HG02678 (cell line): Measurements from ENCODE around the gene DAPK2.

Source experiments
- ATAC-seq: cut with Tn5 transposase; IDR thresholded peaks from one replicate; pipeline ENCODE4 v1.9.1; 2021; ENCODE audit warnings: mild to moderate bottlenecking, moderate library complexity; ENCODE audit not compliant: unreplicated experiment

DAPK2 gene

DNA sequence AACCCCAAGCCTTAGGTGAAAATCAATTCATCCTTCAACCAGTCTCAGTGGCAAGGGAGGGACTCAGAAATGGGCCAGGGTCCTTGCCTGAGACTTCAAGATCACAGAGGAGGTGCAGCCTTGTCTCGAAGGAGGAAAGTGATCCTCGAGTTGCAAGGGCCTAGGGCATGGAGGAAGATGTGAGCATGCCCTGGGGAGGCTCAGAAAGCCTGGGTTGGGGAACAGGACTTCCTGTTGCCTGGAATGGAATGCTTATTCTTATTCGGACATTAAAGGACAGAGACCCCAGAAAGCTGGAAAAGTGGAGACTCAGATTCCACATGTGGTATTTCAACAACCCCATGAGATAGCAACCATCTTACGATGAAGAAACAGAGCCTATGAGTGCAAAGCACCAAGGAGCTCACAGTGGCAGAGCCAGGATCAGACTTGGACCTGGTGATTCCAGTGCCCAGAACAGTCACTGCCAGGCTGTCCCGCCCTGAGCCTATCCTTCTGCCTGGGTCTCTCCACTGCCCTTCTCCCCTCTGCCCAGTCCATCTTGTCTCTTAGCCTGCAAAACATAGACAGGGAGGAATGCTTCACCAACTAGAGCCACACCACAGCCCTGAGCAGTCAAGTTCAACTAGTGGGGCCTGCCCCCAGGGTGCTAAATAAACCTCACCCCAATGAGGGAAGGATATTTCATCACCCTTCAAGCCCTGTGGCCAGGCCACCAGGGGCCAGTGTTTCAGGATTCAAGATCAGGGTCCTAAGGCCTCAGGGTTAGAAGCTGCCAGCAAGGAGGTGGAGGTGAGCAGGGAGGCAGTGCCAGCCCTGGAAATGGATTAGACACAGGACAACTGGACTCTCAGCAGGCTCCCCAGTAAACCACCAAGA, 21.9 kb downstream of the DAPK2 start:
- no peak for ATAC-seq

DNA sequence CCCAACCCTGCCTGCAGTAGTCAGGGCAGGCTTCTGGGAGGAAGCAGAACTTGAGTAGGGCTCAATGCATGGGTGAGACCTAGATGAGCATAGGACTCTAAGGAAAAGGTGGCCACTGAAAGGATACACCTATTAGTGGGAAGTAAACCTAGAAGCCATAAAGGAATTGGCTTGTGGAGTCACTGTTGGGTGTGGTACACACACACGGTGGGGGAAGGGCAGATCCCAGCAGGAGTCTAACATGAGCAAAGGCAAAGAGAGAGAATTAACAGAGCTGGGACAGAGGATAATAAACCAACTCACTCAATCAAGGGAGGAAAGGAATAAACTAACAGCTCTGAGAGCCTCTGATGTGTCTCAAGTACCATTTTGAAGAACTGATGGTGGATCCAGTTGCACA, 23.1 kb downstream of the DAPK2 start:
- no peak for ATAC-seq

DNA sequence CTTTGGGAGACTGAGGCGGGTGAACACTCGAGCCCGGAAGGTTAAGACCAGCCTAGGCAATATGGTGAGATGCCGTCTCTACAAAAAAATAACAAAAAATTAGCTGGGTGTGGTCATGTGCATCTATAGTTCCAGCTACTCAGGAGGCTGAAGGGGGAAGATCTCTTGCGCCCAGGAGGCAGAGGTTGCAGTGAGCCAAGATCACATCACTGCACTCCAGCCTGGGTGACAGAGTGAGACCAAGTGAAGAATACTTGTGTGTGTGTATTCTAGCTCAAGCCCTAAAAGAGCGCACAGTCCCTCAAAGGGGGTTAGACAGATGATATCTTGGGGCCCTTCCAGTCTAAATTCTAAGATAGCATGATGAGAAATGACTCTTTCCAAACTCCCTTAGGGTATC, 23.7 kb downstream of the DAPK2 start:
- no peak for ATAC-seq

DNA sequence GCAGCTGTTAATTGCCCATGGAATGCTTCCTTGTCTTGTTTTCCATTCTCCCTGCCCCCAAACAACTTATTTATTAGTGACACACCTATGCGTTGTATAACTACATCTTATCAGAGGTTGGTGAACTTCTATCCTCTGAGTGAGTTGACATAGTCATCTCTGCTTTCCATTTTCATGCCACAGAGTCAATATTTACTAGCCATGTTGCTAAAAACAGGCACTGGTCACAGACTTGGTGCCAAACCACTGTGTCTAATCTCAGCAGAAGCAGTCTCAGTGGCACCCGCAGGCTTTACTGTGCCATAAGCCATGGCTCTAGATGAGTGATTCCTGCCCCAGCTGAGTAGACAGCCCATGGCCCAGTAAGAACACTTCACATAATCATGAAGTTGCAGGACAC, 26.5 kb downstream of the DAPK2 start:
- no peak for ATAC-seq

DNA sequence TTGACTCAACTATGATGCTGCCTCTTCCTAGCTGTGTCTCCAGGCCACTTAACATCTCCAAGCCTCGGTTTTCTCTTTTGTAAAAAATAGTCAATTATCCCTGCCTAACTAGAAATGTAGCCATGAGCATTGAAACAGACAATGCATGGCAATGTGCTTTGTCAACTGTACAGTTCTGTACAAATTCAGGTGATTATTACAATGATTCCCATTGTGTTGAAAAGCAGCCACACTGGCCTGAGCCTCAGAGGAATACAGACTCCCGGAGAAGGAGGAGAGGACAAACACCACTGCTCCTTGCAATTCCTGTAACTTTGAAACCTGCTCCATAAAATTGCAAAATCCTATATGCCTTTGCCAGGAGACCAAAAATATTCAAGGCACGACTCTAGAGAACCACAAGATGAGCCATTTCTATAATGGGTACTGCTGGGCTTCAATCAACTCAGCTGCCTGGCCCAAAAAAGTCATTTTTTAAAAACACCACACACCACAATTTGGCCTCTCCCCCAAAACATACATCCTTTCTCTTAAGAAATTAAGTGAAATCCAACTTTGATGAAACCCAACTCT, 28.6 kb downstream of the DAPK2 start:
- no peak for ATAC-seq

DNA sequence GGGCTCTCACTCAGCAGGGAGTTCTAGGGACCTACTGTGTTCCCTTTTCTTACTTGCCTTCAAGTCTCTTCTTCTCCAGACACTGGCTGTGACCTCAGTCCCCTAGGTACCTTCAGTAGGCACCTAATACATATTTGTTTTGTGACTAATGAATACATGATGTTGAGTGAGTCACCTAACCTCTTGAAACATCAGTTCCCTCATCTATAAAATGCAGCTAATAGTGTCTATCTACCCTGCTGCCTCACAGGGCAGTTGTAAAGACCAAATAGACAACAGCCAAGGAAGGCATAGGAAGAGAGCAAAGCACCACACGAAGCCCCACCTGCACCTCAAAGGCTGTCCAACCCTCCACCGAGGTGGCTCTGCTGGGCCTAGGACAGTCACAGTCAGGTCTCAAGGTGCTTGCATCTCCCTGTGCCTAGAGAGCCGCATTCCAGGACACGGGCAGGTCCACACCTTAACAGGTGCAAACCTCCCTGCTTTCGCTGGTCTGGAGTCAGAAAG, 29.1 kb downstream of the DAPK2 start:
- ATAC-seq: no peak

DNA sequence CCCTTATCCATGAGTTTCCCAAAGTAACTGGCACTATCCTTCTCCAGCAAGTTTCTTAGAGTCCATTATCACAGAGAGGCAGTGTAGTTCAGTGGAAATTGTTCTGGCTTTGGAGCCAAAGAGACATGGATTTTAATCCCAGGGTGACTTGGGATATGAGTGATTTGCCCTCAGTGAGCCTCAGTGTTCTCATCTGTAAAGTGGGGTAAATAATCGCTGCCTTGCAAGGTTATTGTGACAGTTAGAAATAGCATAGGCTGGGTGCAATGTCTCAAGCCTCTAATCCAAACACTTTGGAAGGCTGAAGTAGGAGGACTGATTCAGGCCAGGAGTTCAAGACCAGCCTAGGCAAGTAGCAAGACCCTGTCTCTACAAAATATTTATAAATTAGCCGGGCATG, 30.0 kb downstream of the DAPK2 start:
- no peak for ATAC-seq

DNA sequence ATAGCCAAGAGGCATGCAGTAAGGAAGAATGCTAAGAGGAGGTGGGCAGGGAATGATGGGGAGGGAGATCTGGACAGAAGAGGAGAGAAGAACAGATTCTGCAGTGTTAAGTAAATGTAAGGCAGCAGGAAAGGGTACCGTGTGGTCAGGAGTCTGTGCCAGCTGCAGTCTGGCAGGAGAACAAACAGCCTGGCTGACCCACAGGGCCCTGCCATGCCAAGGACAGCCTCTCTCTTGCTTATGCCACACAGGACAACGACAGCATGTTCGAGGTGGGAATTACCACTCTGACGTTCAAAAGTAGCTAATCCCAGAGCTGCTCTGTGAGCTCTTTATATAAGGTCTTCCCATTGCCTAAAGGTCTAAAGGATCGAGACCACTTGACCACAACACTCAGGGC, 31.3 kb downstream of the DAPK2 start:
- ATAC-seq: no peak

DNA sequence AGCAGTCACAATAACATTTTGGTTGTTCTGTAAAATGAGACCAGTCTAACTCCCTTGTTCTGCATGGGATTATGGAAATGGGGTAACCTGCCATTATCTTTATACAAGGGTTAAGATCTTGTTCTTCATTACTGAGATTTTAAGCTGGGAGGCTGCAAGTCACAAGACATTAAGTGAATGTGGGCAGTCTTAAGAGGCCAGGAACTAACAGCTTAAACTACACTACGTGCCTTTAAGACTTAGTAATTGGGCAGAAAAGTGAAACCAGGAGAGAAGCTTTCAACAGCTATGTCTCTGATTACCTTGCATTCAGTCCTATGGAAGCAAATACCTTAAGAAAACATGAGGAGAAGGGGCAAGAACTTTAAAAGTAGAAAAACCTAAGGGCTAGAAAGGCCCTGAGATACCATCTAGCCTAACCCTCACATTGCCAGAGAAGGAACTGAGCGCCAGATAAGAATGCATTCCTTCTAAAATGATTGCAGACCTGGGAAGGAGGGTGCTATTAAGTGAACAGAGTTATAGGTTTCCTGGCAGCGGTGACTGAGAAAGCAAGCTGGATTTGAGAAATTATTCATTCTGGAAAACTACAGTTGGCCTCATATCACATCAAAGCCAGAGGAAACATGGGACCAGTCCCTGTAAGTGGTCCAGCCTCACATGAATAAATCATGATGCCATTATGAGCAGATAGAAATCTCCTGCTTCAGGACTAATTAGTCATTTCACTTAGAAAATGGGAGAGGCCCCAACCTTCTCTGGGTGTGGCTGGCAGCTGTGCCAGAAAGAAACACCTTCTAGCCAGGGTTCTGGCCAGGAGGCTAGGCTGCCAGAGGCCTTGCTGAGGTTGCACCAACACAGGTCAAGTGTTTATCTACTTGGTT, 32.9 kb downstream of the DAPK2 start:
- no peak for ATAC-seq

DNA sequence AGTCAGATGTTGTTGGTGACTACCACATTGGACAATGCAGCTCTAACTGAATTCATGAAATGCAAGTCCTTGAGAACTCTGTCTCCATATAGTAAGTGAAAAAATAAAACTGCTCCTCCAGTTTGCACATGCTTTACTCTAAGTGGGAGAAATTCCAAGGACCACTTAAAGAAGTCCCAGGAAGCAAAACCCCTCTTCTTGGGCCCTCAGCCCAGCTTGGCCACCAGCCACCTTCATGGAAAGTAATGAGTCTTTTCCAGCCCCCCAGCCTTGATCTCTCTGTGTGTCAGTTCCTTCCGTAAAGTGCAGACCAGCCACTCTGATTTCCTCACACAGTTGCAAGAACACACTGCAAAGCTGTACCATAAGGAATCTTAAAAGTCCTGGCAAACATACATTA, 34.5 kb downstream of the DAPK2 start:
- no peak for ATAC-seq

DNA sequence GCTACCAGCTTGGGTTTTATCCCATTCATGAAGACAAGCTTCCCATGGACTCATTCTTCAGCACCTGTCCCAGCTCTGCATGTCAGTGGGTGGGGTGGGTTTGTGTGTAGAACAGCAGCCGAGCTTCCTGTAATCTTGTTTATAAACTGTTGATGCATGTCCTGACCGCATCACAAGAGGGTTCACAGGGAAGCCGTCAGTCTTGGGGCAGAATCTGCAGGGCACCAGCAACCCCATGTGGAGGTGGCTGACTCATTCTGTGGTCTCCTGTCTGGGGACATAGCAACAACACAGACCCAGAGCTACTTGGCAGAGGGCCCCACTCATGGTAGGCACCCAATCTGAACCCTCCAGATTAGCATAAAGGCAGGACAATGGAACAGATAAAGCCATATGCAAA, 35.6 kb downstream of the DAPK2 start:
- ATAC-seq: peak; percentile 93

DNA sequence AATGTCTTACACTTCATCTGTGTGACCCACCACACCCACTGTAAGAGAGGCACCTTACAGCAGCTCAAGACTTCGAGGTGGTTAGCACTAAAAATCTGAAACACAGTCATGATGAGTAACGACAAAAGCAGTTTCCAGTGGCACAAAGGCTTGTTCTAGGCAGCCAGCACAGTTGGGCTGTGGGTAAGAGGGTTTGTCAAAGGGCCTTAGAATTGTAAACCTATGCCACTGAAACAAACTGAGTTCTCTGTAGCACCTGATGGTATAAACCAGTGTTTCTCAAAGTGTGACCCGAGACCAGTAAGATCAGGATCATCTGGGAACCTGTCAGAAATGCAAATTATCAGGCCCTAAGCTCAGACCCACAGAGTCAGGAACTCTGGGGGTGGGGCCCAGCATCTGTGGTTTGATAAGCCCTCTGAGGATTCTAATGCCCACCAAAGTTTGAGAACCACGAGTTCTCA, 36.5 kb downstream of the DAPK2 start:
- no peak for ATAC-seq

DNA sequence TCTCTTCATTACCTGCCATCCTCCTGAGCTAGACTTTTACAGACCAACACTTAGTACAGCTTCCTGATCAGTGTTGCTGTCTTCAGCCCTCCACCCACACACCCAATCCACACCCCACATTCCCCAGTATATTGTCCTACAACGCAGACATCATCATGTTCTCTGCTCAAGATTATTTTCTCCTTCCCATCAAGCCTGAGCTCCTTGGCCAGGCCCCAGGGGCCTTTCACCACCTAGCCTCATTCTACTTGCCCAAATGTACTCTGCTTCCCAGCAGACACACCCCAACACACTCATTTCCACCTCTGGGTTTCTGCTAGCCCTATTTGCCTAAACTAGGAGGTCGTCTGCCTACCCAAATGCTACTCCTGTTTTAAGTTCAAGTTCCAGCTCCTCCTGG, 37.0 kb downstream of the DAPK2 start:
- no peak for ATAC-seq

DNA sequence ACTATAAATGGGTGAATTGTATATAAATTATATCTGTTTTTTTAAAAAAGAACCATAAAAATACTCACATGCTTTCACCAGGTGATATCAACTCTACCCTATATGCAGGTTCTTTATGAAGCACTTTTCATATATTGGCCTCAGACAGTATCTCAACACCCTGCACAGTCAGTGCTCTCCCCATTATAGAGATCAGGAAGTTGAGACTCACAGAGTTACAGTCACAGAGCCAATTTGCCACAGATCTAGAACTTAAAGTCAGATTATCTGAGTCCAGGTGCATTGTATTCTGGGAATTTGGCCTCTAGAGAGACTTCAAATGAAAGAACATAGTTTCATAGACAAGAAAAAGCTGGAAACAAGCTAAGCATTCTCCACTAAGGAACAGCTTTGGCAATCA, 38.1 kb downstream of the DAPK2 start:
- no peak for ATAC-seq

DNA sequence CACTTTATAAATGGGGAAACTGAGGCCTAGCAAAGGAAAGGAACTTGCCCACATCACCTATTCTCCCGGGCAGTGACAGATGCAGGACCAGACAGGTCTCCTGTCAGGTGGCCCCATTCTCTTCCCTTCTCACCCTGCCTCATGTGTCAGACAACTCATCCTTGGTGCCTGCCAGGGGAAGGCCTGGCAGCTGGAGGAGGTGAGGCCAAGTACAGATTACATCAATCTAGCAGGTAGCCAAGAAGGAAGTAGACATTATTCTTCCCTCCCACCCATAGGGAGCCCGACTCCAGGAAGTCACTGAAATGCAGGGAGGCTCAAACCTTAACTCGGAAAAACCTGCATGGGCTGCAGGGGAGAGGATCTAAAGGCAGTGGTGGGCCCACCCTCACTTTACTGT, 39.6 kb downstream of the DAPK2 start:
- ATAC-seq: no peak

DNA sequence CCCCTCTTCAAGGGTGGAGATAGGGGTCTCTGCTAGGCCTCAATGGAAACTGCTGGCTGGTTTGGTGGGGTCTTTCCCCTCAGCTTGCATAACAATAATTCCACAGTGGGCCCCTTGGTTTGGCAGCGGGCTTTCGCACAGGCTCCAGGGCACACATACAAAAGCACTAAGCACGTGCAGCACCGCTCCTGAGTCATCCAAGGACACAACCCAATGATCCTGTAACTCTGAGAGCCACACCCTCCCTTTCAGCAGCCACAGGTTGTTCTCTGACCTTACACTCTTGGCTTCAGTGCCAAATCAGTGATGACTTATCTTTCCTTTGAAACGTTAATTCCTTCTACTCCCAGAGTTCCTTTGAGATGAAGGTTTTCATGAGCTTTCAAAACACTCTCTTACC, 41.7 kb downstream of the DAPK2 start:
- no peak for ATAC-seq

DNA sequence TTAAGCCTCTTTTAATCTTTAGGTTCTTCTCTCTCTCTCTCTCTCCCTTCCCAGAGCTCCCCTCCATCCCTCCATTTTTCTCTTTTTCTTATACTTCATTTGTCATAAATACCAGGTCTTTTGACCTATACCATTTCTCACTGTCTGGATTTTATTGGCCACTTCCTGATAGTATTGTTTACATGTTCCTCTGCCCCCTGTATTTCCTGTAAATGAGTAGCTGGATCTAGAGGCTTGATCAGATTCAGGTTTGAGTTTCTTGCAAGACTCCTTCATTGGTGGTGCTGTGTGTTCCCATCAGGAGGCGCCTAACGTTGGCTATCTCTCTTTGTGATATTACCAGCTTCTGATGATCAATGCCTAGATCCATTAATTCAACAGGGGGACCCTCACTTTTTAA, 42.2 kb downstream of the DAPK2 start:
- ATAC-seq: no peak

DNA sequence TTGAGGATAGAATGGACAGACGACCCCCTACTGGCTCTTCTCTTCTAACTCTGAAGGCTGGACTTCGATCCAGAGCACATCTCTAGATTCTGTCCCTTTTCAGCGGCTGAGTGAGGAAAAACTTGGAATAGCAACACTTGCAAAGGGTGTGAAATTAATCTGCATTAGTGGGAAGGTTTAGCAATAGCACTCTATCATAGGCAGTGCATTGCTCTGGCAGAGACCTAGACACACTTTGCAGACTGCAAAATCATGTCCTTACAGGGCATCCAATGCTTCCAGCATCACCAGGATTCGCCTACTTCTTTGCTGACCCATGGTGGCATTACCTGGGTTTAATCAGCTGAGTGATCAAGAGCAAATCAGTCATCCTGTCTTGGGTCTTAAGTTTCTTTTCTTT, 43.1 kb downstream of the DAPK2 start:
- no peak for ATAC-seq

DNA sequence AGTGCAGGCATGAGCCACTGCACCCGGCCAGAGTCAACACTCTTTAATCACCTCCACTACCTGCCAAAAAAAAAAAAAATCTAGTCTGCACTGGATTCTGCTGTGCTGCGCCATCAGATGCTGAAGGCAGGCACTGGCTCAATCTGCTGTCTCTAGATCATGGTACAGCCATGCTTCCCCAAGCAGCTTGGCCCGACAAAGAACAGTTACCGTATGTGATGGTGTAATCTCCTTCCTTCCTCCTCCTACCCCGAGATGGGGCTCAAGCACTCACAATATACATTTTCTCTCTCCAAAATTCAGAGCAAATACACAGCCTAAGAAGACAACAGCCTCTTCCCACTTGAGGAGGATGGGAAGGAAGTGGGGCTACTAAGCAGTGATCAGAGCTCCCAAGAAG, 45.1 kb downstream of the DAPK2 start:
- no peak for ATAC-seq

DNA sequence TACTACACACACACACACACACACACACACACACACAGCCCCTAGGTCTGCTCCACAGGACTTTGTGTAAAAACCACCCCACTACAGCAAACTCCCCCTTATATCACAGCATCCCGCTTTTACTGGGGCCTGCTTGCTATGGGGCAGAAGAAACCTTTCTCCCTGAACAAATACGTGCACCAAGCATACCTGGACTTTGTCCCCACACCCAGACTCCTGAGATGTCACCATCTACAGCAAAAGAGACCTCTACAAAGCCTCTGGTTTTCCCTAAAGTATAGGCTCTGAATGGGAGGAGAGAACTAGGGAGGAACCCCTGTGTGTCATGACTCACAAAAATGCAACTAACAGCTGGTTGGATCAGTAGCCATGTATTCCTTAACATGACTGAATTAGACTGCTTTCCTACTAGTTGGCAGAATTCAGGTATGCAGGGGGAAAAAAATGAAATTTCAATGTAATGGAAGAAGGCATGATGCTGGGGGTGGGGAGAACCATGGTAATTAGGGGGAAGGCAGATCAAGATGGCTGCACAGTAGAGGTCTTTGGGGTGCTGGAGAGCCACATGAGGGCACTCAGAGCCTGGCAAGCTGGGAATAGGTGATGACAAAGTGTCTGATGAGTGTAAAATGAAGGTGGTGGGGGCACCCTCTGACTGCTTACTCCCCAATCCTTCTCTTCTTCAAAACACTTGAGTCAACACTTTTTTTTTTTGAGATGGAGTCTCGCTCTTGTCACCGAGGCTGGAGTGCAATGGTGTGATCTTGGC, 45.9 kb downstream of the DAPK2 start:
- ATAC-seq: no peak

DNA sequence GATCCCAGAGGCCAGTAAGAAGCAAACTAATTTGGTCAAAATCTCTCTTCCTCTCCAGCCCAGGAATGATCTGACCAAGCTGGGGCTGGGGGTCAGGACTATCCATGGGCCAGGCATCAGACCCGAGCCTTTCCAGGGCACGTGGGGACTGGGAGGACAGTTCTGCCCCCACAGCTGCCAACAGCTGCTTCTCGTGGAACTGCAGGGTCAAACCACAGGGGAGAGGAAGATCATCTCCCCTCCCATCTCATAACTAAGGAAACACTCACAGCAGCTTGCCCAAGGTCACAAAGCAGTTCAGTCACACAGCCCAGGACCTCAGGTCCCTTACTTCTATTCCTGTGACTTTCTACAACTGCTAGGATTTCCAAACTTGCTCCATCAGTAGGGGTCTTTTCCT, 47.1 kb downstream of the DAPK2 start:
- no peak for ATAC-seq
